SH-SY5Y (cell line): ENCODE measurements around the gene CIDEC.

Experiments used
- GATA2 ChIP-seq: IDR thresholded peaks from 2 replicates; pipeline ENCODE4 v1.6.1; 2011; ENCODE audit warnings: mild to moderate bottlenecking, low read depth, low read length
- GATA3 ChIP-seq: IDR thresholded peaks from 2 replicates; pipeline ENCODE4 v1.6.1; 2011; ENCODE audit warnings: low read depth, mild to moderate bottlenecking, low read length, moderate library complexity

GRCh38 chr3:9846931-9847488, 33.0 kb downstream of the CIDEC start:
- no peak for TF ChIP-seq GATA3
- no peak for TF ChIP-seq GATA2
